H9 (cell line): Measurements from ENCODE around the gene P3H2. TPM values are rescaled to one million over a fixed set of nuclear protein-coding genes. Genes with fewer than 3 reads are reported as not detected.

Experiments
- DNase-seq: peaks from one replicate; pipeline ENCODE4 v3.0.0-alpha.2; 2017
- H2AFZ ChIP-seq: one replicate; pipeline ENCODE4 v1.6.1; 2013; ENCODE audit warnings: mild to moderate bottlenecking, low read length, control low read depth, moderate library complexity
- H2AK5ac ChIP-seq: 2 replicates; pipeline ENCODE4 v1.6.1; 2013; ENCODE audit warnings: low read length, control low read depth, mixed read lengths; ENCODE audit not compliant: insufficient read length
- H2BK120ac ChIP-seq: one replicate; pipeline ENCODE4 v1.6.1; 2013; ENCODE audit warnings: low read depth, mild to moderate bottlenecking, low read length, control low read depth, inconsistent platforms; ENCODE audit not compliant: poor library complexity, severe bottlenecking
- H2BK12ac ChIP-seq: 2 replicates; pipeline ENCODE4 v1.6.1; 2013; ENCODE audit warnings: low read length, control low read depth, mixed read lengths, low read depth; ENCODE audit not compliant: insufficient read length
- H2BK15ac ChIP-seq: 2 replicates; pipeline ENCODE4 v1.6.1; 2013; ENCODE audit warnings: low read depth, low read length, control low read depth
- H2BK20ac ChIP-seq: one replicate; pipeline ENCODE4 v1.6.1; 2013; ENCODE audit warnings: low read depth, mild to moderate bottlenecking, low read length, control low read depth, inconsistent platforms; ENCODE audit not compliant: poor library complexity, severe bottlenecking
- H2BK5ac ChIP-seq: 2 replicates; pipeline ENCODE4 v1.6.1; 2013; ENCODE audit warnings: low read length, control low read depth, mixed read lengths; ENCODE audit not compliant: insufficient read length
- H3K14ac ChIP-seq: 2 replicates; pipeline ENCODE4 v1.6.1; 2013; ENCODE audit warnings: low read length, control low read depth; ENCODE audit not compliant: insufficient read depth
- H3K18ac ChIP-seq: 2 replicates; pipeline ENCODE4 v1.6.1; 2013; ENCODE audit warnings: low read depth, mild to moderate bottlenecking, mixed read lengths, low read length, control low read depth; ENCODE audit not compliant: insufficient read length
- H3K23ac ChIP-seq: 2 replicates; pipeline ENCODE4 v1.6.1; 2013; ENCODE audit warnings: low read length, control low read depth, mixed read lengths, low read depth; ENCODE audit not compliant: insufficient read length
- H3K23me2 ChIP-seq: 2 replicates; pipeline ENCODE4 v1.6.1; 2013; ENCODE audit warnings: low read depth, mild to moderate bottlenecking, mixed read lengths, low read length, control low read depth; ENCODE audit not compliant: insufficient read length, poor library complexity, severe bottlenecking
- H3K27ac ChIP-seq: 2 replicates; pipeline ENCODE4 v1.5.1; 2013; ENCODE audit warnings: low read length, control low read depth, mixed read lengths, low read depth; ENCODE audit not compliant: insufficient read length
- H3K27me3 ChIP-seq: 2 replicates; pipeline ENCODE4 v1.6.1; 2013; ENCODE audit warnings: low read length, control low read depth, inconsistent platforms; ENCODE audit not compliant: insufficient read depth
- H3K4ac ChIP-seq: 2 replicates; pipeline ENCODE4 v1.6.1; 2013; ENCODE audit warnings: low read depth, mild to moderate bottlenecking, control low read depth, inconsistent platforms, low read length, moderate library complexity
- H3K4me1 ChIP-seq: 2 replicates; pipeline ENCODE4 v1.6.1; 2013; ENCODE audit warnings: low read length, control low read depth, inconsistent platforms; ENCODE audit not compliant: insufficient read depth
- H3K4me2 ChIP-seq: 2 replicates; pipeline ENCODE4 v1.6.1; 2013; ENCODE audit warnings: low read length, control low read depth, mixed read lengths; ENCODE audit not compliant: insufficient read length, insufficient read depth
- H3K56ac ChIP-seq: 2 replicates; pipeline ENCODE4 v1.6.1; 2013; ENCODE audit warnings: low read depth, mild to moderate bottlenecking, mixed read lengths, low read length, control low read depth; ENCODE audit not compliant: insufficient read length
- H3K79me1 ChIP-seq: 2 replicates; pipeline ENCODE4 v1.6.1; 2013; ENCODE audit warnings: low read depth, mild to moderate bottlenecking, moderate library complexity, low read length, control low read depth, inconsistent platforms; ENCODE audit not compliant: insufficient read depth, poor library complexity, severe bottlenecking
- H3K79me2 ChIP-seq: 2 replicates; pipeline ENCODE4 v1.6.1; 2013; ENCODE audit warnings: low read length, control low read depth, inconsistent platforms; ENCODE audit not compliant: insufficient read depth
- H3K9ac ChIP-seq: 2 replicates; pipeline ENCODE4 v1.6.1; 2013; ENCODE audit warnings: low read length, control low read depth, mixed read lengths; ENCODE audit not compliant: insufficient read length; ENCODE audit errors: extremely low read depth
- H3K9me3 ChIP-seq: one replicate; pipeline ENCODE4 v1.6.1; 2013; ENCODE audit warnings: low read depth, low read length, inconsistent platforms; ENCODE audit not compliant: control insufficient read depth
- H3T11ph ChIP-seq: one replicate; pipeline ENCODE4 v1.6.1; 2013; ENCODE audit warnings: mild to moderate bottlenecking, low read length, control low read depth, inconsistent platforms
- H4K20me1 ChIP-seq: one replicate; pipeline ENCODE4 v1.6.1; 2013; ENCODE audit not compliant: control insufficient read depth, insufficient read length, insufficient read depth
- H4K5ac ChIP-seq: 2 replicates; pipeline ENCODE4 v1.6.1; 2013; ENCODE audit warnings: low read depth, mild to moderate bottlenecking, mixed read lengths, low read length, control low read depth; ENCODE audit not compliant: insufficient read length
- H4K8ac ChIP-seq: replicated peaks from 2 replicates; pipeline ENCODE4 v1.6.1; 2013; ENCODE audit warnings: low read length, control low read depth, mixed read lengths, low read depth; ENCODE audit not compliant: insufficient read length
- H4K91ac ChIP-seq: 2 replicates; pipeline ENCODE4 v1.6.1; 2013; ENCODE audit warnings: low read depth, mild to moderate bottlenecking, moderate library complexity, mixed read lengths, low read length, control low read depth; ENCODE audit not compliant: insufficient read length
- H3K27ac Mint-ChIP-seq, 3 experiments: 2 replicates in 2 of 3; 3 replicates in 1 of 3; pipeline ENCODE4 v1.8.0; 2020 to 2021; ENCODE audit warnings: mixed read lengths in 3 of 3, mild to moderate bottlenecking in 1 of 3, moderate library complexity in 1 of 3
- H3K27me3 Mint-ChIP-seq: 2 replicates; pipeline ENCODE4 v1.8.0; 2021; ENCODE audit warnings: low read depth, mild to moderate bottlenecking, moderate library complexity, mixed read lengths
- H3K36me3 Mint-ChIP-seq, 3 experiments: 2 replicates in 2 of 3; 3 replicates in 1 of 3; pipeline ENCODE4 v1.8.0; 2020 to 2021; ENCODE audit warnings: low read depth in 3 of 3, mixed read lengths in 3 of 3; ENCODE audit not compliant: insufficient read depth in 1 of 3
- H3K4me1 Mint-ChIP-seq, 2 experiments: 2 replicates each; pipeline ENCODE4 v1.8.0; 2020; ENCODE audit warnings: mixed read lengths in 2 of 2
- H3K4me3 Mint-ChIP-seq, 2 experiments: 2 replicates in 1 of 2; 3 replicates in 1 of 2; pipeline ENCODE4 v1.8.0; 2020 to 2021; ENCODE audit warnings: mild to moderate bottlenecking in 2 of 2, mixed read lengths in 2 of 2, moderate library complexity in 1 of 2
- H3K9me3 Mint-ChIP-seq, 2 experiments: 2 replicates in 1 of 2; 3 replicates in 1 of 2; pipeline ENCODE4 v1.8.0; 2020; ENCODE audit warnings: mild to moderate bottlenecking in 2 of 2, mixed read lengths in 2 of 2, moderate library complexity in 1 of 2
- CTCF ChIP-seq: fragments of 200-600 bp; sonication (generic); conservative IDR thresholded peaks from 3 replicates; pipeline ENCODE4 v1.8.0; 2021; ENCODE audit warnings: antibody characterized with exemption, mild to moderate bottlenecking
- WGBS: extraction: QIAGEN DNeasy Blood & Tissue Kit; methylation state at CpG from one replicate; pipeline ENCODE4 v1.1.7; 2013; ENCODE audit warnings: missing lambda C conversion rate, low lambda C conversion rate, mixed read lengths; ENCODE audit not compliant: insufficient read length; ENCODE audit errors: extremely low coverage; 5-methylcytosine and 5-hydroxymethylcytosine counted together
- total RNA-seq: library from RNA; stranded (reverse); gene quantifications from 2 replicates; pipeline ENCODE4 v1.2.1, GENCODE V29; 2021

P3H2 gene
- total RNA-seq, 1 experiment from 2014 or later = 41.5 TPM

GRCh38 chr3:190086191-190086590 lies 34.5 kb downstream of the P3H2 start:
- Histone ChIP-seq H3K9me3 (no peaks in the 10 kb centered on the region), H3K27ac (no peak overlapping the region), H3K56ac (no peak overlapping the region), H3K4me2 (no peak overlapping the region), H2AK5ac (no peak overlapping the region), H2BK12ac (no peak overlapping the region), H3K18ac (no peak overlapping the region), H2BK20ac (no peak overlapping the region), H4K20me1 (no peaks in the 10 kb centered on the region), H3K9ac (no peak overlapping the region), H4K91ac (no peak overlapping the region), H4K5ac (no peak overlapping the region), H3T11ph (no peak overlapping the region), H3K23ac (no peak overlapping the region), H2BK5ac (no peak overlapping the region), H3K79me1 (no peaks in the 10 kb centered on the region), H3K4me1 (peaks cover 3% of the 10 kb centered on the region; the same call in 1 of the 2 replicates), H2BK15ac (no peak overlapping the region), H2BK120ac (no peak overlapping the region), H2AFZ (no peak overlapping the region), H3K23me2 (no peaks in the 10 kb centered on the region), H3K79me2 (no peaks in the 10 kb centered on the region), H3K4ac (no peak overlapping the region), H3K14ac (no peak overlapping the region), H3K27me3 (no peaks in the 10 kb centered on the region), H4K8ac (no peak overlapping the region)
- H3K36me3 Mint-ChIP-seq = peaks cover 0 to 6% (median 5%) of the 10 kb centered on the region in 3 experiments; a peak in 2 of 7 replicates
- H3K9me3 Mint-ChIP-seq = peaks cover 0 to 3% of the 10 kb centered on the region in 2 experiments; a peak in 1 of 5 replicates
- no peak for TF ChIP-seq CTCF
- no peak overlapping the region for H3K4me3 Mint-ChIP-seq
- H3K27me3 Mint-ChIP-seq = no peaks in the 10 kb centered on the region; the same call in 1 of the 2 replicates
- no CpG with 5 or more reads among the region's 2 CpGs for WGBS
- peak overlapping the region in 2 of 3 experiments; percentile 10 to 38; a peak in 3 of 7 replicates for H3K27ac Mint-ChIP-seq
- peaks cover 31 to 40% of the 10 kb centered on the region in 2 experiments for H3K4me1 Mint-ChIP-seq
- DNase-seq = peak; percentile 52
